K562 (cell line): ENCODE results near the gene SND1. TPM values are rescaled to one million over a fixed set of nuclear protein-coding genes. Genes with fewer than 3 reads are reported as not detected.

Experiments used
- ATAC-seq: fragments of 200-7000 bp; cut with Tn5 transposase; 3 replicates; pipeline ENCODE4 v1.9.1; 2020; ENCODE audit warnings: moderate library complexity
- BruUV-seq: library from RNA; stranded (reverse); fragments of 400-500 nt; replicated peaks from 2 replicates; lab custom pipeline; 2021; lab: Mats Ljungman, UMichigan
- CTCF ChIA-PET: fragments of 300-600 bp; formaldehyde crosslinking; extraction: SDS; loops from one replicate; lab custom pipeline; 2021; ENCODE audit warnings: low intra/inter-chr PET ratio; lab: Yijun Ruan, JAX
- POLR2A ChIA-PET: fragments of 300-600, 350-650 bp; sonication (Branson Sonifier 250); formaldehyde crosslinking; extraction: SDS; loops from one replicate; lab custom pipeline; 2021; ENCODE audit warnings: antibody characterized with exemption, inconsistent platforms; lab: Yijun Ruan, JAX
- DNase-seq, 4 experiments: peaks; one replicate each; pipeline versions ENCODE4 v3.0.0 to v3.0.0-alpha.2; 2011 to 2018; ENCODE audit warnings: low spot score in 3 of 4, mixed read lengths in 3 of 4; ENCODE audit errors: extremely low read depth in 1 of 4
- FAIRE-seq: peaks from 2 replicates; lab custom pipeline; 2011; peaks lifted over from hg19 to GRCh38; lab: Jason Lieb, UNC
- H2AFZ ChIP-seq: 2 replicates; pipeline ENCODE4 v1.6.0; 2011; ENCODE audit warnings: low read depth, low read length, control low read depth, inconsistent platforms
- H3K27ac ChIP-seq: fragments of 200-600 bp; 3 replicates; pipeline ENCODE4 v1.8.0; 2011; ENCODE audit warnings: low read depth, mild to moderate bottlenecking, control low read depth, inconsistent platforms, low read length, moderate library complexity, mixed read lengths; ENCODE audit errors: extremely low read depth
- H3K27me3 ChIP-seq, 2 experiments: fragments of 300-600 bp in 1 of 2; 2 replicates in 1 of 2; 3 replicates in 1 of 2; pipeline versions ENCODE4 v1.6.0 to v1.8.0; 2011; ENCODE audit warnings: inconsistent platforms in 2 of 2, low read length in 2 of 2, mild to moderate bottlenecking in 1 of 2, mixed read lengths in 1 of 2, moderate library complexity in 1 of 2; ENCODE audit not compliant: control insufficient read depth in 2 of 2, insufficient read depth in 2 of 2
- H3K36me3 ChIP-seq: fragments of 300-600 bp; 3 replicates; pipeline ENCODE4 v1.8.0; 2011; ENCODE audit warnings: mild to moderate bottlenecking, low read length, inconsistent platforms; ENCODE audit not compliant: control insufficient read depth, insufficient read depth
- H3K4me1 ChIP-seq, 2 experiments: fragments of 200-600 bp in 1 of 2; replicated peaks in 1 of 2; 2 replicates in 1 of 2; 3 replicates in 1 of 2; pipeline versions ENCODE4 v1.5.1 to v1.8.0; 2011; ENCODE audit warnings: inconsistent platforms in 2 of 2, low read length in 2 of 2, mild to moderate bottlenecking in 1 of 2, mixed read lengths in 1 of 2, moderate library complexity in 1 of 2; ENCODE audit not compliant: control insufficient read depth in 2 of 2, insufficient read depth in 2 of 2
- H3K4me2 ChIP-seq: 2 replicates; pipeline ENCODE4 v1.6.1; 2011; ENCODE audit warnings: low read length, control low read depth, inconsistent platforms, mixed read lengths; ENCODE audit not compliant: insufficient read depth
- H3K4me3 ChIP-seq: fragments of 200-600 bp; sonication (generic), shearing (Covaris generic); 2 replicates; pipeline ENCODE4 v1.5.1; 2016; ENCODE audit warnings: control low read depth, inconsistent platforms
- H3K79me2 ChIP-seq: fragments of 200-600 bp; 3 replicates; pipeline ENCODE4 v1.8.0; 2011; ENCODE audit warnings: low read length, inconsistent platforms; ENCODE audit not compliant: control insufficient read depth, insufficient read depth
- H3K9ac ChIP-seq, 2 experiments: 2 replicates each; pipeline versions ENCODE4 v1.6.0 to v1.6.1; 2011; ENCODE audit warnings: low read depth in 2 of 2, low read length in 2 of 2, control low read depth in 1 of 2, inconsistent platforms in 1 of 2, mild to moderate bottlenecking in 1 of 2, mixed read lengths in 1 of 2; ENCODE audit not compliant: insufficient read depth in 1 of 2
- H3K9me1 ChIP-seq: one replicate; pipeline ENCODE4 v1.6.0; 2011; ENCODE audit warnings: inconsistent platforms, mild to moderate bottlenecking, low read length, moderate library complexity; ENCODE audit not compliant: control insufficient read depth, insufficient read depth
- H3K9me3 ChIP-seq: replicated peaks from 2 replicates; pipeline ENCODE4 v1.5.1; 2011; ENCODE audit warnings: low read depth, low read length, inconsistent platforms; ENCODE audit not compliant: control insufficient read depth, insufficient read depth
- H4K20me1 ChIP-seq: replicated peaks from 2 replicates; pipeline ENCODE4 v1.6.1; 2011; ENCODE audit warnings: low read length, inconsistent platforms, mixed read lengths; ENCODE audit not compliant: control insufficient read depth, insufficient read depth
- HLTF ChIP-seq: fragments of 450-650 bp; IDR thresholded peaks from 2 replicates; pipeline ENCODE4 v1.6.1; 2016
- HOXB6 ChIP-seq: fragments of 250-450 bp; sonication (Bioruptor Pico); IDR thresholded peaks from 2 replicates; pipeline ENCODE4 v1.5.1; 2022; ENCODE audit warnings: mild to moderate bottlenecking, borderline replicate concordance
- NFYB ChIP-seq: IDR thresholded peaks from 2 replicates; pipeline ENCODE4 v1.6.1; 2011; ENCODE audit warnings: mild to moderate bottlenecking, moderate library complexity; ENCODE audit not compliant: insufficient read length; ENCODE audit errors: extremely low read depth
- WGBS: fragments of 100-300 bp; shearing (Covaris generic); methylation state at CpG from one replicate; pipeline ENCODE4 v1.1.6; 2016; ENCODE audit warnings: low coverage, mixed read lengths; ENCODE audit not compliant: insufficient coverage; ENCODE audit errors: missing lambda C conversion rate; 5-methylcytosine and 5-hydroxymethylcytosine counted together
- in situ Hi-C: fragments of 300-500 bp; cut with MboI; formaldehyde crosslinking; loops from 4 replicates; pipeline ENCODE4 v1.15.0; 2018; ENCODE audit warnings: inconsistent platforms, mixed read lengths
- intact Hi-C: fragments of 100-400 bp; cut with micrococcal nuclease; formaldehyde crosslinking; loops from 2 replicates; pipeline ENCODE4 v1.14.2; 2022
- polyA plus RNA-seq, 8 experiments: library from polyadenylated mRNA; depleted of rRNA in 4 of 8; stranded (reverse) in 5 of 8; unstranded in 3 of 8; fragments of >200 nt; fragmentation: Nextera tagmentation in 2 of 8; fragmentation: Illumina TruSeq in 1 of 8; extraction: Ambion mirVana in 2 of 8; extraction: Trizol in 1 of 8; gene quantifications; 2 replicates each; pipeline versions ENCODE4 v1.2.1 to v1.2.3, GENCODE V29; 2011 to 2014; ENCODE audit warnings: inconsistent platforms in 1 of 8, missing spikeins in 1 of 8
- total RNA-seq, 7 experiments: library from RNA; depleted of rRNA in 6 of 7; stranded (reverse); fragments of >200 nt in 6 of 7; fragmentation: Illumina TruSeq in 2 of 7; extraction: Trizol in 2 of 7; gene quantifications; 2 replicates each; pipeline versions ENCODE4 v1.2.1 to v1.2.3, GENCODE V29; 2011 to 2021; ENCODE audit warnings: low replicate concordance in 1 of 7
- TF ChIP-seq, protein P1 (sequence below): sonication (generic); formaldehyde crosslinking; IDR thresholded peaks from 2 replicates; pipeline ENCODE4 v1.9.0; 2022; ENCODE audit warnings: mild to moderate bottlenecking, missing genetic modification reagents
- TF ChIP-seq, protein P2 (sequence below): fragments of 250-450 bp; sonication (Bioruptor Pico); IDR thresholded peaks from 2 replicates; pipeline ENCODE4 v1.5.0; 2021

Gene SND1
- total and polyA plus RNA-seq, 9 of the 15 experiments (the other 6 are each of a cell fraction or from before 2014, with no cell fraction given), result 46.5 to 307 (median 191) TPM

DNA sequence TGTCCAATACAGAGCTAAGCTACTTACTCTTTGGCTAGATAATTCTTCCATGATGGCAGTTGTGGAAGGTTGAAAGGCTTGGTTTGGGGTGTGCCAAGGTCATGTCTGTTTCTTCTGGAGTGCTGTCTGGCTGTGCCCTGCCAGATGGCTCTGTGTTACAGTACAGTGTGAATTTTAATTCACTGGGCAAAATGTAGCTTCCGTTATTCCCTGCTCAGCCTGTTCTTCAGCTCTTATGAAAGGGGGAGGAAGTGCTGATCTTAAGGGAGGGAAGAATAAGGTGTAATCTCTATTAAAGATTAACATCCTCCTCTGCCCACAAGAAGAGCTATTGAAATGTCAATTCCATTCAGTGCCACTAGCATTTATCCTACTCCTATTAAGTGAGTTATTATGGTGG lies 52.2 kb downstream of the SND1 start:
- no peak overlapping the region for H3K4me3 ChIP-seq
- H2AFZ ChIP-seq, result no peak overlapping the region
- intact Hi-C loops, result loop anchor here (10.0 kb wide), 1 partner anchor 221 kb away; no protein-coding TSS in a partner anchor
- in situ Hi-C loops, result no loop called here
- H3K9me1 ChIP-seq, result no peaks in the 10 kb centered on the region
- no peak overlapping the region for H3K9ac ChIP-seq
- 86% methylated on average over 1 of the region's 1 CpG for WGBS
- H4K20me1 ChIP-seq, result peaks cover 8% of the 10 kb centered on the region; the same call in 1 of the 2 replicates
- H3K79me2 ChIP-seq, result peaks cover 11% of the 10 kb centered on the region; the same call in 1 of the 3 replicates
- H3K27me3 ChIP-seq, result no peaks in the 10 kb centered on the region
- POLR2A ChIA-PET, result interaction anchor here (0.6 to 1.2 kb wide), 5 partner anchors 10 to 1014 kb away, joined by 3 read pairs; no protein-coding TSS in a partner anchor
- peaks cover 5% of the 10 kb centered on the region for H3K9me3 ChIP-seq
- no peaks in the 10 kb centered on the region for H3K4me1 ChIP-seq
- H3K36me3 ChIP-seq, result peaks cover 97% of the 10 kb centered on the region
- H3K4me2 ChIP-seq, result no peak overlapping the region
- TF ChIP-seq HLTF, result no peak
- TF ChIP-seq NFYB, result no peak
- TF ChIP-seq, protein P1, sequence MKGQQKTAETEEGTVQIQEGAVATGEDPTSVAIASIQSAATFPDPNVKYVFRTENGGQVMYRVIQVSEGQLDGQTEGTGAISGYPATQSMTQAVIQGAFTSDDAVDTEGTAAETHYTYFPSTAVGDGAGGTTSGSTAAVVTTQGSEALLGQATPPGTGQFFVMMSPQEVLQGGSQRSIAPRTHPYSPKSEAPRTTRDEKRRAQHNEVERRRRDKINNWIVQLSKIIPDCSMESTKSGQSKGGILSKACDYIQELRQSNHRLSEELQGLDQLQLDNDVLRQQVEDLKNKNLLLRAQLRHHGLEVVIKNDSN (CRISPR knock-in tag), result no peak
- TF ChIP-seq, protein P2, sequence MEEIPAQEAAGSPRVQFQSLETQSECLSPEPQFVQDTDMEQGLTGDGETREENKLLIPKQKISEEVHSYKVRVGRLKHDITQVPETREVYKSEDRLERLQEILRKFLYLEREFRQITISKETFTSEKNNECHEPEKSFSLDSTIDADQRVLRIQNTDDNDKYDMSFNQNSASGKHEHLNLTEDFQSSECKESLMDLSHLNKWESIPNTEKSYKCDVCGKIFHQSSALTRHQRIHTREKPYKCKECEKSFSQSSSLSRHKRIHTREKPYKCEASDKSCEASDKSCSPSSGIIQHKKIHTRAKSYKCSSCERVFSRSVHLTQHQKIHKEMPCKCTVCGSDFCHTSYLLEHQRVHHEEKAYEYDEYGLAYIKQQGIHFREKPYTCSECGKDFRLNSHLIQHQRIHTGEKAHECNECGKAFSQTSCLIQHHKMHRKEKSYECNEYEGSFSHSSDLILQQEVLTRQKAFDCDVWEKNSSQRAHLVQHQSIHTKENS (CRISPR knock-in tag), result no peak
- no peak for TF ChIP-seq HOXB6 (CRISPR knock-in tag)
- TF ChIP-seq, all 486 proteins: peak for 0
- no peak for FAIRE-seq
- no peak for DNase-seq
- no peak overlapping the region for H3K27ac ChIP-seq
- BruUV-seq, result no TSS peak
- no peak for ATAC-seq
- CTCF ChIA-PET, result interaction anchor here (1.0 kb wide), 1 partner anchor 14 kb away, joined by 3 read pairs; no protein-coding TSS in a partner anchor
